ENCODE measurements around the gene RBMY1J.
"Not testable (repeated sequence)": the region's sequence is repeated elsewhere in the genome, so short reads cannot be mapped to it uniquely, and the experiment has no call there.

RBMY1J gene

GRCh38 chrY:22403110-22403509 is at the start of gene RBMY1J:
RBMY1J (plus strand) TSS chrY:22403410; CDS start chrY:22405448, 2,038 bp downstream.
- not testable (repeated sequence) for DNase-seq (ENCODE audit: low spot score)

- DNase-seq (ENCODE audit: low spot score), result no peak
Observed at GRCh38 chrY:22367416-22367815, 35.8 kb upstream of the RBMY1J start.

- no peak for DNase-seq (ENCODE audit: low spot score)
Observed at GRCh38 chrY:22370623-22371022, 32.6 kb upstream of the RBMY1J start.

GRCh38 chrY:22373494-22373893 is 29.7 kb upstream of the RBMY1J start:
- no peak for DNase-seq (ENCODE audit: low spot score)

GRCh38 chrY:22444718-22445396 is 41.6 kb downstream of the RBMY1J start:
- DNase-seq (ENCODE audit: low spot score), result not testable (repeated sequence)

- DNase-seq (ENCODE audit: low spot score), result not testable (repeated sequence)
Observed at GRCh38 chrY:22455522-22455921, 52.3 kb downstream of the RBMY1J start.

- DNase-seq (ENCODE audit: low spot score), result not testable (repeated sequence)
Observed at GRCh38 chrY:22461962-22462361, 58.8 kb downstream of the RBMY1J start.
